GM19351 (cell line): ENCODE measurements around the gene PLS1.
A peak's percentile ranks its signal among the peaks of the same experiment; 100 is the strongest.
"Not testable (repeated sequence)": the region's sequence is repeated elsewhere in the genome, so short reads cannot be mapped to it uniquely, and the experiment has no call there.

Experiments used
- ATAC-seq: cut with Tn5 transposase; IDR thresholded peaks from one replicate; pipeline ENCODE4 v1.9.1; 2021; ENCODE audit warnings: mild to moderate bottlenecking, moderate library complexity; ENCODE audit not compliant: unreplicated experiment

Gene PLS1, protein sequence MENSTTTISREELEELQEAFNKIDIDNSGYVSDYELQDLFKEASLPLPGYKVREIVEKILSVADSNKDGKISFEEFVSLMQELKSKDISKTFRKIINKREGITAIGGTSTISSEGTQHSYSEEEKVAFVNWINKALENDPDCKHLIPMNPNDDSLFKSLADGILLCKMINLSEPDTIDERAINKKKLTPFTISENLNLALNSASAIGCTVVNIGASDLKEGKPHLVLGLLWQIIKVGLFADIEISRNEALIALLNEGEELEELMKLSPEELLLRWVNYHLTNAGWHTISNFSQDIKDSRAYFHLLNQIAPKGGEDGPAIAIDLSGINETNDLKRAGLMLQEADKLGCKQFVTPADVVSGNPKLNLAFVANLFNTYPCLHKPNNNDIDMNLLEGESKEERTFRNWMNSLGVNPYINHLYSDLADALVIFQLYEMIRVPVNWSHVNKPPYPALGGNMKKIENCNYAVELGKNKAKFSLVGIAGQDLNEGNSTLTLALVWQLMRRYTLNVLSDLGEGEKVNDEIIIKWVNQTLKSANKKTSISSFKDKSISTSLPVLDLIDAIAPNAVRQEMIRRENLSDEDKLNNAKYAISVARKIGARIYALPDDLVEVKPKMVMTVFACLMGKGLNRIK

DNA sequence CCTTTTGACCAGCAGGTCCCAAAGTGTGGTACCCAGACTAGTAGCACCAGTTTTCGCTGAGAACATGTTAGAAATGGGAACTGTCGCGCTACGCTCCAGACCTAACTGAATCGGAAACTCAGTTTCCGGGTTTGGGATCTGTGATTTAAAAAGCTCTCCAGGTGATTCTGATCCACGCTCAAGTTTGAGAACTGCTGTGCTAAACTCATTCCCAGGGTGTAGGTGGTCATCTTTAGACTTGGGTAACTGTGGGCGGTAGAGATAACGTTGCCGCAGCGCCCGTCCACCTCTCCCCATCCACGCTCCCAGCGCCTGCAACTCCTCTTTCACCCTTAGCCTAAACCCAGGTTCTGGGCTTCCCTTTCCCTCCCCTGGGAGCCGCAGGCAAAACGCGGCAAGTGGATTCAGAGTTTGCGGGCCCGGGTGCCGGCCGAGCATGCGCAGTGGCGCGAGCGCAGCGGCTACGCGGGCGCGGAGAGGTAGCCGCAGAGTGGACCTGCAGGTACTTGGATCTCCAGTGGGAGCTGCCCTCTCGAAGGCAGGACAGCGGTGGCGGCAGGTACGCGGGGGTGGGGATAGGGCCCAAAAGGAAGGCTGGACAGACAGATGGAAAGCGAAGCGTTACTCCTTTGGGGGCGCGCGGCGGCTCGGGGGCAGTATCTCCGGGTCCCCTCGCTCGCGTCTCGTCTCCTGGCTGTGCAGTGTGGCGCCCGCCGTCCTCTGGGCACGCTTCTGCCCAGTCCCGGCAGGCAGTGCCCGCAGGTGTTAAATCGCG lies at the start of gene PLS1:
Gene PLS1 (plus strand): TSS at position 443 of the 775 bp plus-strand sequence. CDS start 67,845 bp downstream, outside the sequence.
- ATAC-seq, result peak; percentile 81

DNA sequence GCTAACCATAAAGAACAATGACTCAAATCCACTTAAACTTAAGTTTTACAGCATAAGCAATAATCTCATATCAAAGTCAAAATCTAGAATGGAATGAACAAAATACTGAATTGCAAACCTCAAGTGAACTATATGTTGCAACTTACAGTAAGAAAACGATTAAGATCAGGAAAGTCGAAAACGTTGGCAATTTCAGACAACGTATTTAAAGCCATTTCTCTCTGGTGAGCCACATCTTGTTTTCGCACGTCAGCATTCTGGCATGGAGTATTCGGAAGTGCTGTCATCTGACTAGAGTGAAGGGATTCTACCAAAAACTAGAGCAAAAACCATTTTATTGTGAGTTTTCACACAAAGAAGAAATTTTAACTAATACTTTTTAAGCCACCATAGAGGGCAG lies 46.2 kb upstream of the PLS1 start:
- no peak for ATAC-seq

DNA sequence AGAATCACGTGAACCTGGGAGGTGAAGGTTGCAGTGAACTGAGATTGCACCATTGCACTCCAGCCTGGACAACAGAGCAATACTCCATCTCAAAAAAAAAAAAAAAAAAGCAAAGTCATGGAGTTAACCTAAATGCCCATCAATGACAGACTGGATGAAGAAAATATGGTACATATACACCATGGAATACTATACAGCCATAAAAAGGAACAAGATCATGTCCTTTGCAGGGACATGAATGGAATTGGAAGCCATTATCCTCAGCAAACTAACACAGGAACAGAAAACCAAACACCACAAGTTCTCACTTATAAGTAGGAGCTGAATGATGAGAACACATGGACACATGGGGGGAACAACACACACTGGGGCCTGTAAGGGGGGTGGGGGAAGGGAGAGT lies 43.6 kb upstream of the PLS1 start:
- ATAC-seq, result not testable (repeated sequence)

DNA sequence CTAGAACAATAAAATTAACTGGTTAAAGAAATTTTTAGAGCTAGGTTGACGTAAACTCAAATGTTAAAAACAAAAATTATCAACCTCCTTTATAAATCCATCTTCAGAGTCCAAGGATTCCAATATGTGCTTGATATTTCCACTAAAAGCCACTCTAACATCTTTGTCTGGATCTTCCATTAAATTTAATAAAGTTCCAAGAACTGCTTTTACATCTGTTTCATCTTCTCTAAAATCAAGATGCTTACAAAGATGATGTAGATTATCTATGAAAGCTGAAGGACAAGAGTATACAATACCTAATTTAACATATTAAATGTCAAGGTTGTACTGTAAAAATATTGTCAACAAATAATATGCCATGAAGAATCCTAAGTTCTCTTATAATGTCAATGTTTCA lies 42.5 kb upstream of the PLS1 start:
- ATAC-seq, result no peak

DNA sequence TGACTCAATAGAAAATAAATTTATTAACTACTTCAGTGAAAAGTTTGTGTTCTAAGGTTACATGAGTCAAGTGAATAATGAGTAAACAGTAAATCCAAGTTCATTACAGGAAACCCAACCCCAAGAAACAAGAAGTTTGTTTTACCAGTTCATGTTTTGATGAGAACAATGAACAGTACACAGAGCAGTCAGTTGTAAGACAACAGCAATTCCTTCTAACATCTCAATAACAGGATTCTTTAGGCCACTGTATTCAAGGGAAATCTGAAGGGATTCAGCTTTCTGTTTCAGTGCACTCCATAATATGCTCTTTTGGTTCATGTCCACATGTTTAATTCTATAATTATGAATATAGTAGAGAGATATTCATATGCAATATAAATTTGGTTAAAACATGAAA lies 36.1 kb upstream of the PLS1 start:
- ATAC-seq, result no peak

DNA sequence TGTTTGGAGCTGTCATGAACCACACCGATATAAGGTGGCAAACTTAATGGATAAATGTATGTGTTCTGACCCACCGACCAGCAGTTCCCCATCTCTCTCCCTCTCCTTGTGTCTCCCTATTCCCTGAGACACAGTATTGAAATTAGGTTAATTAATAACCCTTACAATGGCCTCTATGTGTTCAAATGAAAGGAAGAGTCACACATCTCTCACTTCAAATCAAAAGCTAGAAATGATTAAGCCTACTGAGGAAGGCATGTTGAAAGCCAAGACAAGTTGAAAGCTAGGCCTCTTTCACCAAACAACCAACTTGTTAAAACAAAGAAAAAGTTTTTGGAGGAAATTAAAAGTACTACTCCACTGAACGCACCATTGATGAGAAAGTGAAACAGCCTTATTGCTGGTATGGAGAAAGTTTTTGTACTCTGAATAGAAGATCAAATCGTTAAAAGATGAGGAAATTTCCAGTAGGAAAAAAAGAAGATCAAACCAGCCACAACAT lies 32.6 kb upstream of the PLS1 start:
- no peak for ATAC-seq

DNA sequence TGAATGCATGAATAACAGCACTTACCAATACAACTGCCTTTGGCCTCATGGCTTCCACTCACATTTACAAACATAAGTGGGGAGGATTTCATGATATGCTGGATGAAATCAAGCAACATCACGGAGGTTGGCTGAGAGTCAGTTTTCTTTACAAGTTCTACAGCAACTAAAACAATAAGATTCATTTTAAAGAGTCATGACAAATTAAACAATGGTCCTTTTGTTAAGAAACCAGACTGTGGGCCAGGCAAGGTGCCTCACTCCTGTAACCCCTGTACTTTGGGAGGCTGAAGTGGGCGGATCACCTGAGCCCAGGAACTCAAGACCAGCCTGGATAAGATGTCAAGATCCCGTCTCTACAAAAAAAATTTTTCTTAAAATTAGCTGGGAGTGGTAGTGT lies 30.1 kb upstream of the PLS1 start:
- ATAC-seq, result no peak

DNA sequence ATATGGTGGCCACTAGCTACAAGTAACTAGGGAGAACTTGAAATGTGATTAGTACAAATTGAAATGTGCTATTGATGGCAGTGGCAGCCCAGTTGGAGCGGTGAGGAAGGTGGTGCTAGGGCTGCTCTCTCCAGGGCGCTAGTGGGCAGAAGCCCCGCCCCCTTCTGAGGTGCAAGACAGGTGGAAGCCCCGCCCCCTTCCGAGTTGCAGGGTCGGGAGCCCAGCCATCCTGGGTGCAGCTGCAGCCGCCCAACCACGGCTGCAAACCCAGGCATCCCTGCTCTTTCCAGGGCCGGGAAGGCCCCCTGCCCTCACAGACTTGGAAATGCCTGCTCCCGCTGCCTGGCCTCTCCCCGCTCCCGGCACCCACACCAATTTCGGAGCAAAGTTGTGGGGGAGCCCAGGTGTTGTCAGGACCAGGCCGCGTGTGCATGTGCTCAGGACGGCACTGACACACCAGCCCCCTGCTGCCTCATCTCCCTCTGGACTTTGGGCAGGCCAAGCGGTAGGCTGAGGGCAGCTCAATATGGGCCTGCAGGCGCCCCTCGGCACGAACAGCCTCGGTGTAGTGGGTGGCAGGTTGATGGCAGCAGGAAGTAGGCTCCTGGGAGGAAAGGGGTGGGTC lies 27.7 kb upstream of the PLS1 start:
- no peak for ATAC-seq

DNA sequence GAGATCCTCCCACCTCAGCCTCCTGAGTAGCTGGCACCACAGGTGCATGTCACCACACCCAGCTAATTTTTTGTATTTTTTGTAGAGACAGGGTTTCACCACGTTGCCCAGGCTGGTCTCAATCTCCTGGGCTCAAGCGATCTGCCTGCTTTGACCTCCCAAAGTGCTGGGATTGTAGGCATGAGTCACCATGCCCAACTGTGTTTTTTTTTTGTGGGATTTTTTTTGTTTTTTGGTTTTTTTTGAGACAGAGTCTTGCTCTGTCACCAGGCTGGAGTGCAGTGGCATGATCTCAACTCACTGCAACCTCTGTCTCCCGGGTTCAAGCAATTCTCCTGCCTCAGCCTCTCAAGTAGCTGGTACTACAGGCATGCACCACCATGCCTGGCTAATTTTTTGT lies 26.8 kb upstream of the PLS1 start:
- ATAC-seq, result not testable (repeated sequence)

DNA sequence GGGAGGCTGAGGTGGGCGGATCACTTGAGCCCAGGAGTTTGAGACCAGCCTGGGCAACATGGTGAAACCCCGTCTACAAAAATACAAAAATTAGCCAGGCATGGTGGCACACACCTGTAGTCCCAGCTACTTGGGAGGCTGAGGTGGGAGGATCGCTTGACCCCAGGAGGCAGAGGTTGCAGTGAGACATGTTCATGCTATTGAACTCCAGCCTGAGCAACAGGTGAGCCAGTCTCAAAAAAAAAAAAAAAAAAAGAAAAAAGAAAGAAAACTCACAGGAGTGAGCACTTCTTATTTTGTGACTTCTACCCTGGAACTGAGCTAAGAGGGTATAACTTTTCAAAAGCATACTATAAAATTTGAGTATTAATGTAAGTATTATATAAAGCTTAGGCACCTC lies 22.0 kb upstream of the PLS1 start:
- ATAC-seq, result not testable (repeated sequence)

DNA sequence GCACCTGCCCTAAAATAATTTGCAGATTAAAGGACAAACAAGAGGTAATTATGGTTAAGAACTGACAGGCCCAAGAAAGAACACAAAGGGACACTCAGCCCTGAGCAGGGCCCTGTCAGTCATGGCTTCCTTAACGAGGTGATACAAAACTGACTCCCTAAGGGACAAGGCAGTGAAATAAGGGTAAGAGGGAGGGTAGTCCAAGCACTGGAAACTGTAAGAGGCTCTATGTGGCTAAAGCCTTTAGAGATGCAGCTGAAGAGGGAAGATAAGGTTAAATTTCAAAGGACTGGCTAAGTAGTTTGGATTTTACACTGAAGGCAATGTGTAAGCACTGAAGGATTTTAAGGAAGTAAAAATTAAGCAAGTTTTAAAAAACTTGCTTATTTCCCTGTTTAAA lies 21.5 kb upstream of the PLS1 start:
- ATAC-seq, result no peak

DNA sequence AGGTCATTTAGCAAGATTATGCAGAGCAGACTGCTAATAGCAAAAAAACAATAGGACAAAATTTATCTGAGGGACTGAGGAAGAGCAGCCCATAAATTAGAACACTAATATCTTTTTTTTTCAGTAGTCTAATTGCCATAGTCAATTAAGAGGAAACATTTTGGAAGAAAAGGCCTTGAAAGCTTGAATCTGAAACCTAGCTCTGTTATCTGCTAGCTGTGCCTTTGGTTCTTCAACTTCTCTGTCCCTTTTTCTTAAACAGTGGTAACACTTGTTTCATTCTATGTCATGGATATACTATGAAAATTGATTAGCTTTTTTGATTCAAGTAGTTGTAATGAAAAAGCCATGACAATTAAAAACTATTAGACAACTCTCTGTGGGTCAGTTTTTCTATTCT lies 19.4 kb upstream of the PLS1 start:
- ATAC-seq, result no peak

DNA sequence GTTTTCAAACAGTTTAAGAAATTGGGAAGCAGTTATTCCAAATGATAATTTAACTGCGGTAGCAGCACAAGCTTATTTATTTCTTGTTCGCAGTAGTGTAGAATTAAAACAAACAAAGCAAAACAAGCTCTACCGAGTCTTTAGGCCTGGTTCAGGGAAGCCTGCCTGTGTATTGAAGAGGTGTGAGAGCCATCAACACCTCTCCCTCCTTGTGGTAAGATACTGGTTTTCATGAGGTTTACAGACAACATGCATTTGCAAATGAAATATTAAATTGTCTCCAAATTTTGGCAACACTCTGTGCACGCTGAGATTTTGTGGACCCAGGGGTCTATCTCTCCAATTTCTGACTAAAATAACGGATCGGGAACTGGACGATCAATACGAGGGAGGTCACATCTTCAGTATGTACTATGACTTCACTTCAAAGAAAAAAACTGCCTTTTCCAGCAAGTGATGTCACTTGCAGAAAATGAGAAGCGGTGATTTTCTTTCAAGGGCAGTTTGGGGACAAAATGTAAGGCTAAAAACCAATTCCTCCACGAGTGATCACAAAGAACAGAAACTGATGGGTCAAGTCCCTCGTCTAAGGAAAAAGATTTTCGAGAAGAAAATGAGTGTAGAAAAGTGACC lies 18.4 kb upstream of the PLS1 start:
- no peak for ATAC-seq

DNA sequence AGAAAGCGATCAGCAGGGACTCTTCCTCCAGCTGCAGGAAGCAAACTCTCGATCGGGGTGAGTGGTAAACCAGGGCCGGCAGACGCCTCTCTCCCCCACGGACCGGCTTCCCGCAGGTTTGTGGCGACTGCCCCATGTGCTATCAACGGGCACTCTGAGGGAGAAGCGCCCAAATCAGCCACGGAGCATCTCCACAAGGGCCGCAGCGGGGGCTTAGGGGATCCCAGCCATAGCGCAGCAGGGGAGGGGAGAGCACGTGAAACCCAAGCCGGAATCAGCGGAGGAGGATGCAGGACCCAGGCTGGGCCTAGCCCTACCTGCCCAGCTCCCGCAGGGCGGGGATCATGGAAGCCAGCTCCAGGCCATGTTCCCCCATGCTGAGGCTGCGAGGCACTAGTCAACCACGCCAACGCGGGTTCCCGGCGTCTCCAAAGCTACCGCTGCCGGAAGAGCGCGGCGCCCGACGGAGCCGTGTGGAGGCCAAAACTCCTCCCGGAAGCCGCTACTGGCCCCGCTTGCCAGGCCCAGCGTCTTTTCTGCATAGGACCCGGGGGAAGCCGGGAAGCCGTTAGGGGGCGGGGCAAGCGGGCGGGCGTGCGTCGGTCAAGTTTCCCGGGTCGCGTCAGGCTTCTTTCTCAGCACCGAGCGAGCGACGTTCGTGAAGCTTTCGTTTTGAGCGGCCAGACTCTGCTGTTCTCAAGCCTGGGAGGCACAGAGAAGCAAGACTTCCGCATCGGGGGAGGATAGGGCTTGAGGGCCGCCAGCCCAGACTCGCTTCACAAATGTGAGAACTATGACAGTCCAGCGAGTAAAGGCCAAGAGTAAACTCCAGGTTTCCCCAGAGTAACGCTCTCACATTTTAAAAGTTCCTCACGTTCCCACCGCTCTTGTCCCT lies 17.6 kb upstream of the PLS1 start, which contains the start of gene ATR:
Gene ATR (minus strand): TSS at position 405 of the 895 bp plus-strand sequence. CDS start 29 bp downstream, at position 376.
- ATAC-seq, result peak; percentile 92

DNA sequence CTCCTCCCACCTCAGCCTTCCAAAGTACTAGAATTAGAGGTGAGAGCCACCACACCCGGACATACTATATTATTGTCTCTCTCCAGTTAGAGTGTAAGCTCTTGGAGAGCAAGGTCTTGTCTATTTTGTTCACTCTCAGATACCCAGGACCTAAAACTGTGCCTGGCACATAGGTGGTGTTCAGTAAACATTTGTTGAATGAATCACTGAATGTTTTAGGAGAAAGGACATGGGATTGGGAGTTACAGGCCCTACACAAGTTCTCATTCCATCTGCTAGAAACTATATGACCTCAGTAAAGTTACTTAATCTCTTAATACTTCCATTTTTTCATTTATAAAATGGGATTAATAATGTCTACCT lies 16.2 kb upstream of the PLS1 start:
- no peak for ATAC-seq

DNA sequence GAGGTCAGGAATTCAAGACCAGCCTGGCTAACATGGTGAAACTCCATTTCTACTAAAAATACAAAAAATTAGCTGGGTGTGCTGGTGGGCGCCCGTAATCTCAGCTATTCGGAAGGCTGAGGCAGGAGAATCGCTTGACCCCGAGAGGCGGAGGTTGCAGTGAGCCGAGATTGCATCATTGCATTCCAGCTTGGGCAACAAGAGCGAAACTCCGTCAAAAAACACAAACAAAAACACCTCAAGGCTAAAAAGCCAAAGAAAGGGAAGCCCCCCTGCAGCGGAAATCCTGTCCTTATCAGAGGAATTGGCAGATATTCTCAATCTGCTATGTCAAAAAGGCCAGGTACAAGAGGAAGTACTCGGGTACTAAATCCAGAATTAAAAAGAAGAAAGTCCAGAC lies 15.1 kb upstream of the PLS1 start:
- ATAC-seq, result not testable (repeated sequence)

DNA sequence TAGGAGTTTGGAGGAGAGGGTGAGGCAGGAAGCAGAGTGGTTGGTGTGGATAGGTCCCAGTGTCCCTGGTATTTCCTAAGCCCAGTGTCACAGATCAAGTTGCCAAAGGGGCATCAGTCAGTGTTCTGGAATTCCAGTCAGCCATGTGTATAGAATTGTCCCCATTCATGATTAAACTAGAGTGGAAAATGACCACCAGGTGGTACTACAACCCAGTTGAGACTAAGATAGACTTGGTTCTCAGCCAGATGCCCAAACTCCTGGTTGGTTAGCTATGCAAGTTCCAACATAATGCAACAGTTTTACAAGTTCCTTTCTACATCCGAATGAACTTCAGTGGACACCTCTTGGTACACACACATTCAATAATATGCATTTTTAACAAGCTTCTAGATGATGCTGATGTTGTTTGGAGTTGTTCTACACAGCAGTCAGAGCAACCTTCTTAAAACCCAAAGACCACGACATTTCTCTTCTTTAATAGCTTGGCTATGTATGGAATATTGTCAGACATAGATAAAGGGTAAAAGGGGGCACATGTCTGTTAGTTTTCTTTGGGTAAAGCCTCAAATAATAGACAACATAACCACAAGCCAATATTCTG lies 9.3 kb upstream of the PLS1 start:
- ATAC-seq, result no peak

DNA sequence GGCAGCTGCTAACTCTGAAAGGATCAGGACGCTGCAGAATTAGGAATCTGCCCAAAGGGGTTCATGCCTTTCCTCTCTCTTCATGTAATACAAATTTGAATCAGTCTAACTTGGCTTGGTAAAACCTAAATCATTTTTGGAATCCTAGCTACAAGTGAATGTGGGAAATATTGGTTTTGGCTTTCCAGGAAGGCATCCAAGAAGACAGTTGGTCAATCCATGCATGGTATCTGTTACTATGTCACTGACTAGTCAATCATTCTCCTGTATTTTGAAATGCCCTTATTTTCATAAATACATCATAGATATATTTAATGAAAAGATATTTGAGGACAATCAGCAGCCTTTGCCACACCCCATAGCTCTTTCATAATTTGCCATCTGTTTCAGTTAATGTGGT lies 7.5 kb upstream of the PLS1 start:
- no peak for ATAC-seq

DNA sequence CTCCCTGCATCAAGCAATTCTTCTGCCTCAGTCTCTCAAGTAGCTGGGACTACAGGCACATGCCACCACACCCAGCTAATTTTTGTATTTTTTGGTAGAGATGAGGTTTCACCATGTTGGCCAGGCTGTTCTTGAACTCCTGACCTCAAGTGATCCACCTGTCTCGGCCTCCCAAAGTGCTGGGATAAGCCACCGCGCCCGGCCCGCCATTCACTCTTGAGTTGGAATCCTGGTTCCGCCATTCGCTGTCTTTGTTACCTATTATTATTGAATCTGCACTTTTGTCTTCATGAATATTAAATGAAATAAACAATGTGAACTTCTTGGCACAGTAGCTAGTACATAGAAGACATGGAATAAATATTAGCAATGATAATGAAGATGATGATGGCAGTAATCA lies 3.9 kb upstream of the PLS1 start:
- not testable (repeated sequence) for ATAC-seq
